Sciatic nerve (tissue), 2 donors: ENCODE results near the gene NUP88. TPM values are rescaled to one million over a fixed set of nuclear protein-coding genes. Genes with fewer than 3 reads are reported as not detected.

Experiments used
- ATAC-seq: fragments of 200-7000 bp; cut with Tn5 transposase; one replicate; pipeline ENCODE4 v1.9.1; 2020; ENCODE audit warnings: mild to moderate bottlenecking, moderate library complexity
- DNase-seq: peaks from one replicate; pipeline ENCODE4 v3.0.0-alpha.2; 2020; ENCODE audit warnings: low spot score
- intact Hi-C: fragments of 100-400 bp; cut with DNase I; formaldehyde crosslinking; loops from one replicate; pipeline ENCODE4 v1.14.2; 2022
- total RNA-seq: library from RNA; stranded (reverse); fragmentation: NEBNext Ultra II Directional; extraction: Animal tissue kit (Norgen Biotek cat#: 25700); gene quantifications from one replicate; pipeline ENCODE4 v1.2.1, GENCODE V29; 2021
- donor health status: DM: no; HTN: no; CAD: no.
- donor health status: DM: no; HTN: no; CAD: no.

The NUP88 gene
- total RNA-seq, 1 donor from 2014 or later: 55.8 TPM

DNA sequence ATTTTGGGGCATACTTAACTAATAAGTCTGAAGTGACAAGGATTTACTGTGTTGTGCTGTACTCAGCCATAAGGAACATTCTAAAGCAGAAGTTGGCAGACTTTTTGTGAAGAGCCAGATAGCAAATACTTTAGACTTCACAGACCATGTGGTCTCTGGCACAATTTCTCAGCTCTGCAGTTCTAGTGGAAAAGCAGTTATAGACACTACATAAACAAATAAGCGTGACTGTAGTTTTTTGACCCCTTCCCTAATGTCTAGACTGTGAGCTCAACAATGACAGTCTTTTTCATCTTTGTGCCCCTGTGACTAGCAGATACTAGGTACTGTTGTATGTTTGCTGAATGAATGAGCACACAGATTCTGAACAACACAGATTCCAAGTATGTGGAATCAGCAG is 5.4 kb upstream of the NUP88 start:
- ATAC-seq (no peak), DNase-seq (no peak)
- intact Hi-C loops: no loop called here

DNA sequence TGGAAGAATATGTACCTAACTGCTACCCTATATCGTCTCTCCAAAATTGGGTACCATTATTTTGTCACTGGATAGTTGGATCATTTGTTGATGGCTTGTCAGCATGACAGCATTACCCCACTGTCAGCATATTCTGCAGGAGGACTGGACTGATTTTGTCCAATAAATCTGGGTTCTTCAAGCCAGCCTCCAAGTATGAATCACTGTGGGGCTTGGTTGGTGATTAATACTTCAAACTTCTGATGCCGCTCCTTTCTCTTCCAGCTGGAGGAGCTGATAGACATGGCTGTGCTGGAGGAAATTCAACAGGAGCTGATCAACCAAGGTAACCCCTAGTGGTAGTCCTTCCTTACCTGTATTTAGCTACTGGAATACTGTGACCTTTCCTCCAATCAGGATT is 3.0 kb upstream of the NUP88 start:
- no peak for ATAC-seq
- intact Hi-C loops: no loop called here
- no peak for DNase-seq

DNA sequence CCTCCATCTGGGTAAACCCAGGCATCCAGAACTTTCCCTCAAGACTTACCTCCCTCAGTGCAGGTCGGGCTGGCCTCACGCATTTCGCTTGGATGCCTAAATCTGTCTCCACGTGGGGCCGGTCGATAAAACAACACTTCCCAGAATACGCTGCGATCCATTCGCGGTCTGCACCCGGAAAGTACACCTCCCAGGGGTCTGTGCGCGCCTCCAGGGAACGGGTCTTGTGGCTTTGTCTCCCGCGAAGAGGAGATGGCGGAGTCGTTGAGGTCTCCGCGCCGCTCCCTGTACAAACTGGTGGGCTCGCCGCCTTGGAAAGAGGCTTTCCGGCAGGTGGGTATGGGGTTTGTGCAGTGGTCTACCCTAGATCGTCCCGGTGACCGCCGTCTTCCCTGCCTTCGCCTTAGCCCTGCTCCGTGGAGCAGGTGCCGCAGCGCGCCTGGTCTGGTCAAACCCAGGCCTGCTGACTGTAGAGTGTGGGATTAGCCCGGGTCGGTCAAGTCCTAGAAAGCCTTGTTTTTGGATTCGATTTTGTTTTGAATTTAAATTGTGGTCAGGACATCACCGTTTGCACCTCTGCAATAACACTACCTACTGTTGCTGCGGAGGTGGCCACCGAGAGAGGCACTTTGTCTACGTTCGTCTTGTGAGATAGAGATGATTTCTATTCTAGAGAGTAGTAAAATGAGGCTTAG is 644 bp upstream of the NUP88 start, which contains the start of gene RPAIN:
Gene RPAIN, plus strand, starts transcription at position 224 of the 695 bp plus-strand sequence. Its CDS starts 29 bp downstream, at position 253.
- DNase-seq (peak; percentile 91), ATAC-seq (peak; percentile 92)
- intact Hi-C loops: no loop called here

DNA sequence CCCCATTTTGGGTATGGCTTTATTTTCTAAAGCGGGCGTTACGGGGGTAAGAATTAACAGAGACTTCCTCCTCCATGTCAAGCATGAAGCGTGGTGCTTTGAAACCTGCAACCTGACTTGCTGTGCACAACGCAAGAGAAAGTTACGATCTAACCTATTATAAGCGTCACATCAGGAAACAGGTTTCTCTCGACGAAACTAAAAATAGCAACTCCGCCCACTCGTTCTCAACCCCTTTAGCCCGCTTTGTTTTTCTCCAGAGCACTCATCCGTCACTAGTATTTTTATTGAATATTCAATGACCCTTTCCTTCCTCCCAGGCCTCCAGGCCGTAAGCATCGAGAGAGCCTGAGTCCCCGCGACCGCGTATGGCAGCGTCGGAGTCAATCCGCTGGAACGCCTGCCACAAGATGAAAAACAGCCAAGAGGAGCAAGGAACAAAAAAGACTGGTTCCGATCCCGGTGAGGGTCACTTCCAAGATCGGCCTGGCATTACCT is 555 bp downstream of the NUP88 start:
- ATAC-seq (no peak), DNase-seq (no peak)

DNA sequence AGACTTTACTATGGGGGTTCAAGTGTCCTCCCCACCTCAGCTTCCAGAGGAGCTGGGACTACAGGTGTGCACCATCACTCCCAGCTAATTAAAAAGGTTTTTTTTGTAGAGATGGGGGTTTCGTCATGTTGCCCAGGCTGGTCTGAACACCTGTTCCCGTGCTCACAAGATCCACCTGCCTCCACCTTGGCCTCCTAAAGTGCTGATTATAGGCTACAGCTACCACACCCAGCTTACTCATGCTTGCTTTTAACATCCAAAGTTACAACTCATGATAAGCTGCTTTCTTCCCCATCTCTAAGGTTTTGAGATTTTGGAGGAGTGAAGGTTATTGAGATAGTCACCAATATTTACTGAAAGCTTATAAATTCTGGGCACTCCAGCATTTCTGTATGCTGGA is 2.6 kb downstream of the NUP88 start:
- DNase-seq: no peak
- intact Hi-C loops: no loop called here
- no peak for ATAC-seq

More for the DNA sequence above, 555 bp downstream of the NUP88 start:
- intact Hi-C loops: no loop called here

DNA sequence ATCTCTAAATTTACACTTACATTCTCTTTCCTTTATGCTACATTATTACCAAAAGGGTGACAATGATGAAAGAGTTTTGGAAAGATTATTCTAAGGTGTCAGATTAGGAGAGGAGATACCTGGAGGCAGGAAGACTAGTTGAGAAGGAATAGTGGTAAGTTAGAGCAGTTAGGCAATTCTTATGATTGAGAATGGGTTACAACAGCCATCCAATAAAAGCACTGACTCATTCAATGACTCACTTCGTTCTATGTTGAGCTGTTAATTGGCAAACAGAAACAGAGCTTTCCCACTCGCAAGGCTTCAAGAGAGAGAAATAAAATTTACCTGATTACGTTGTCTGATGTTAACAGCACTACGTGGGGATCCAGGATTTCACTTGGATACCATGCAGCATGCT is 5.8 kb downstream of the NUP88 start:
- DNase-seq (no peak), ATAC-seq (no peak)
- intact Hi-C loops: loop anchor here (5.0 kb wide), 1 partner anchor 909 kb away; no protein-coding TSS in a partner anchor

DNA sequence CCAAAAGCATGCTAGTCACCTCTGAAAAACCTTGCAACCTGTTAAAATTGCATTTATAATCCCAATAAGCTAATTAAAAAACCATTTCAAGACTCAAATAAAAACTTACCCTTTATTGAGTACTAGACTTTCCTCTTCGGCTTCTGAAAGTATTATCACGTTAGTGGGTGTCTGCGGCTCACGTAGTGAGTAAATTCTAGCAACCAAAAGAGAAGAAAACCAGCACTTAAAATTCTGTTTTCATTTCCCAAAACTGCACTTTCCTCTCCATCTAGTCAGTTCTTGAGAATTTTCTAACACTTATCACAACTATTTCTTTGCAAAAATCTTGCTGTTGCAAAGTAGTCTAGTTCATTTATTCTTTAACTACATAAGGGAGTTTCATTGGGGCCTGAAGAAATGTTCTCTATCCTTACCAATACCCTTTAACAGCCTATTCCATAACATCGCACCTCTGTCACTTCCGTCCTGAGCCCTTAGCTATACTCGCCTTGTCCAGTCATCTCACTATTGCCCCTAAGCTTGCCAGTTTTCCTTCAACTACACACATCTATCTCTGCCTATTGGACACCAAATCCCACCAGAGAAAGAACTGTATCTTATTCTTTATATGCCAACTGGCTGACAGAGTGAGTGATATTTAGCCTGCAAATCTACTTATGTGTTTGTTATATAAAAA is 8.7 kb downstream of the NUP88 start:
- intact Hi-C loops: loop anchor here (5.0 kb wide), 1 partner anchor 912 kb away; no protein-coding TSS in a partner anchor
- no peak for ATAC-seq
- DNase-seq: no peak

DNA sequence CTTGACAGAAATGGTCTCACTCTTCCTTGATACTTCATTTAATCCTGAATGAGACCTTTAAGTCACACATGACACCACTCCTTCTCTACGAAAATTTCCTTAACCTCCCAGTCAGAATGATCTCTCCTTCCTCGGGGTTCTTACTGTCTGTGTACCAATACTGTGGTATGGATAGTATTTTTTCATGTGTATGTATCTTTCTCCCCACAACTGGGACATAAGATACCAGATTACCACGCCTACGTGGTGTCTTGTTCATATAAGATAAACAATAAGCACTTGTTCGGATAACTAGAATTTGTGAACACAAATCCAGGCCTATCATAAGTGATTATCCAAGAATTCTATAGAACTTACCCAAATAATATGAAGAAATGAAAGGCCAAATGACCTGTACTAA is 11.3 kb downstream of the NUP88 start:
- intact Hi-C loops: no loop called here
- DNase-seq: no peak
- no peak for ATAC-seq

DNA sequence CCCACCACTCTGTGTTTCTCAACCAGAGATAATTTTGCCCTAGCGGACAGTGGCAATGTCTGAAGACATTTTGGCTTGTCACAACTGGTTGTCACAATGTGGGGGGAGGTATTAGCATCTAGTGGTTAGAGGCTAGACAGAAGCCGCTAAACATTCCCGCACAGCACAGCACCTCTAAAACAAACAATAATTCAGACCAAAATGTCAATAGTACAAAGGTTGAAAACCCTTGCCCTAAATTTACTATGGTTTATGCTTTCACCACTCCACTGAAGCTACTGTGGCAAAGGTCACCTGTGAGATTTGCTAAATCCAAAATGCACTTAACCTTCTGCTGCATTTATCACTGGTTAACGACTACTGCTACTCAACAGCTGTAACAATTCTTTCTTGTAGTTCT is 14.1 kb downstream of the NUP88 start:
- intact Hi-C loops: no loop called here

DNA sequence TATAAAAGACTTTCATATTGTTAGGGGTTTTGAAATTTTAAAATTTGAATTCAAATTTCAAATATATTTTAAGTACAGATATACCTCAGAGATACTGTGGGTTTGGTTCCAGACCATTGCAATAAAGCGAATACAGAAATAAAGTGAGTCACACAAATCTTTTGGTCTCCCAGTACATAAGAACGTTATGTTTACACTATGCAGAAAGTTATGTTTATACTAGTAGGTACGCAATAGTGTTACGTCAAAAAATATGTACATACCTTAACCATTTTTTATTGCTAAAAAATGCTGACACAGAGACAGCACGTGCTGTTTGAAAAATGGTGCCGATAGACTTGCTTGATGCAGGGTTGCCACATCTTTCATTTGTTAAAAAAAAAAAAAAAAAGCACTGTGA is 19.7 kb downstream of the NUP88 start:
- no peak for ATAC-seq
- no peak for DNase-seq
- intact Hi-C loops: no loop called here

More for the DNA sequence above, 14.1 kb downstream of the NUP88 start:
- no peak for DNase-seq
- ATAC-seq: no peak

DNA sequence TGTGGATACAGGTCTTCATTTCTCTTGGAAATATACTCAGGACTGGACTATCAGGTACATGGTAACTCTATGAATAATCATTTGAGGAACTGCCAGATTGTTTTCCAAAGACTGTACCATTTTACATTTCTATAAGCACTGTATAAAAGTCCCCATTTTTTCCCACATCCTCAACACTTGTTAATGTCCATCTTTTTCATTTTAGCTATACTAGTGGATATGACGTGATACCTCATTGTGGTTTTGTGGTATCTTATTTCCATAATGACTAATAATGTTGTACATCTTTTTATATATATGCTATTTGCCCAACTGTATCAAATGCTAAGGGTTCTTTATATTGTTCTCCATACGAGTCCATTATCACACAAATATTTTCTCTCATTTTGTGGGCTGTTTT is 22.9 kb downstream of the NUP88 start:
- intact Hi-C loops: no loop called here
- ATAC-seq (no peak), DNase-seq (no peak)

DNA sequence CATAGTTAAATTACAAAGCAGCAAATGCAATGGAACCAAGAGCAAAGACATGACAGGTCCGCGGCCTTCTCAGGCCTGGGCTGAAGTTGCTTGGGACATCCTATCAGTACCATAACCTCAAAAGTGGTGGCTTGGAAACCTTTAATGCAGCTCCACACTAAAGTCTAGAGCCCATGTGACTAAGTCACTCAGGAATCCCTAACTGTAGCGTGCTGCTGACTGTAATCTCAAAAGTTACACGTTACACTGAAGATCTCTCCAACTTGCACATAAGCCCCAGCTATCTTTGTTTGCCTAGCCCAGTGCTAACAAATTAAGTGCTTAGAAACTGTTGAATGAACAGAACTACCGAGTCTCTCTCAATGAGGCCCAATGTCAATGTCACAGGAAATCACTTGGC is 27.8 kb downstream of the NUP88 start:
- ATAC-seq (no peak), DNase-seq (no peak)
- intact Hi-C loops: no loop called here

DNA sequence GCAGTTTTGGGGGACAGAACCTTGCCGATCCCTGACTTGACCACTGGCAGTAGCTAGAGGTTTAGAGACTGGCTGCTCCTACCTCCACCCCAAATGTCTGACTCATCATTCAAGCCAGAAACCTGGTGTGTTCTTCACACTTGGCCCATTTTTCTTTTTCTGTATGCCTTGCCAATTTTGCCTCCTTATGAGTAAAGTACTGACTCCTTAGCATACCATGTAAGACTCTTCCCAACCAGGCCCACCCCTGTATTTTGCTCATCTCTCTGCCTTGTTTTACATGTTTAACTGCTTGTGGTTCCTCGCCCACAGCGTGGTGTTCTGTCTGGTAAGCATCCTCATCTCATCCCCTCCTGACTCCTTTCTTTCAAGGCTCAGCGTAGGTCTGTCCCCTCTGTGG is 37.9 kb downstream of the NUP88 start:
- ATAC-seq: no peak

DNA sequence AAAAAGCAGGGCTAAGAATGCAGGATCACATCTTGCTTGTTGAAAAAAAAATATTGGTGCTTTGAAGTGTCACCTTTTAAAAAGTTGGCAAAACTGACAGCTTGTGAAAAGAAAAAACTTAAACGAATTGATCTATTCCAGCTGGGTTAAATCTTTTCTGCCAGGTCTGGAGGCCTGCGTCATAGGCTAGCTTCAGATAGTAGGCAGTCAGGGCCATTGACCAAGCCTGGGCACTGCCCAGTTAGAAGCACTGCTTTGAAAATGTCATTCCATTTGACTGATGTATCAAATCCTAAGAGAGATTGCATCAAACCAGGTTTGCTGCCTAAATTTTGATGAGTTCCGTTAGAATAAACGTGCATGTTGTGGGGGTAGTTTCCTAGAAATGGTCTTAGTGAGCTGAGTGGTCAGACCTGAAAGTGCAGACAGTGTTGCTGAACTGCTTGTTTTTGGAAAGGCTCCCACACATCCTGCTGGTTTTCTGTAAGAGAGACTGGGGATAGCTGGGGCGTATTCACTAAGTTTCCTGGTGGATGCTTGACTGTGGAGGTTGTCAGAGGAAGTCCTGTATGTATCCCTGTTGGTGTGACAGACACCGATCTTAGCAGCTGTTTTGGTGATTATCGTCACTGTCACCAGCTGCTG is 38.8 kb downstream of the NUP88 start:
- intact Hi-C loops: no loop called here
- no peak for ATAC-seq
- DNase-seq: no peak

More for the DNA sequence above, 37.9 kb downstream of the NUP88 start:
- intact Hi-C loops: no loop called here
- no peak for DNase-seq

DNA sequence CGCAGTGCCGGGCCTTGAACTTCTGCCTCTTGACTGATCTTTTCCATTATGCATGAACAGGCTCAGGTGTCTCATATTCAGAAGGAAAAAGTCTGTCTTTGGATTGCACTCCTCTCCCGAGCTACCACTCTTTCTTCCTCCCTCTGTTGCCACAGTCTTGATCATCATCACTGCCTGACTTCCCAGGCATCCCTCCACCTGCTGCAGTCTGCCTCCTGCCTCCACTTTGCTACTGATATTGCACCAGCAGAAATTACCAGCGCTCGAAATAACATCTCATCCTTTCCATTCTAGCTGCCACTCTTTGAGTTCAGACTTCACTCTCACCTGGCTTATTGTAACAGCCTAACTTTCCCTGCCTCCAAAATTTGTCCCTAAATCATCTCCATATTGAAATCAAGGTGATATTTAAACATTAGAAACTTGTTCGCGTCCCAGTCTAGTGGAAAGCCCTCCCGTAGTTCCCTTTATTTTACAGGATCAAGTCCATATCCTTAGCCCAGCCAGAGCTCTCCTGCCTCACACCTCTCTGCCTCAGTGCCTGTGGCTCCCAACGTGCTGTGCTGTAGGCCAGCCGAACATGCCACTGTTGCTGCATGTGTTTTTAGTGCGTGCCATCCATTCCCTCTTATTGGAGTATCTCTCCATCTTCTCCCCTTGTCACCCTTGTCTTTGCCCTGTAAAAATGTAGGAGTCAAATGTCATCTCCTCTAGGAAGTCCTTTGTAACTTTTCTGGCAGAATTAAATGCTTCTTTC is 39.9 kb downstream of the NUP88 start:
- intact Hi-C loops: no loop called here
- DNase-seq: no peak
- no peak for ATAC-seq

DNA sequence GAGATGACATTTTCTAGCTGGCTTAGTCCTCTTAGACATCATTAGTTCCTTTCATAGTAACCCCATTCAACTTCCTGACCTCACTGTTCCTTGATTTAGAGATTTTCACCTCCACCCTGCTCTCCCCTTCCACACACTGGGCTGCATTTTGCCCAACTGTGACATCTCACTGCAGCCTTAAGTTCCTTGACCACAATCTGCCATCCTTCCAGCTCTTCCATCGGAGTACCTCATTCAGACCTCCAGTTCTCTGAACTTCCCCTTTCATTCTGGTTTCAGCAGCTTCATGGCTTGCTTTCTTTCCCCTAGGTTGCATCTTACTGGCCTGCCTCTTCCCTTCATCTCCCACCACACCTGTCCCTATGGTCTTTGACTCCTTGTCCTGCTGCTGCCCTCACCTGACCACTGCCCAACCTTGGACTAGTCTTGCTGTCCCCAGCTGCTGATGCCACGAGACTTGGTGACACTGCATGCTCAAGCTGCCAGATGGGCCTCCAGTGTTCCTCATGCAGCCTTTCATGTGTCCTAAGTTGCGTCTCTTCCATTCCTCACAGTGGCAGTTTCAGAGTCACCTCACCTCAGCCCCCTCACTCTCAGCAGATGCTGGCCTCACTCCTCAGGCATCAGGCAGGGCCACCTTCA is 40.8 kb downstream of the NUP88 start:
- DNase-seq: no peak
- intact Hi-C loops: no loop called here
- ATAC-seq: no peak

DNA sequence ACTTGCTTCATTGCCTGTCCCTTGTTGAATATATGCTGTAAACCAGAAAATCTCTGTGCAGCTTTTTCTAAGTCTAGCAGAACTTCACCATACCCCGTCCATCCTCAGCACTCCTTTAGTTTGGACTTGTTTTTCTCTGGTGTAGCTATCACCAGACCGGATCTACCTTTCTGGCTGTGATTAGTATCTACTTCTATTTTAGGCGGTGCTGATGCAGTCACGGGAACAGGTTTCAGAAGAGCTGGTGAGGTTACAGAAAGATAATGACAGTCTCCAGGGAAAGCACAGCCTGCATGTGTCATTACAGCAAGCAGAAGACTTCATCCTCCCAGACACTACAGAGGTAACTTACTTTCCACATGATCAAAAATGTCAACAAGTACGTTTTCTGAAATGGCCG is 46.4 kb downstream of the NUP88 start:
- intact Hi-C loops: no loop called here
- no peak for DNase-seq
- no peak for ATAC-seq

DNA sequence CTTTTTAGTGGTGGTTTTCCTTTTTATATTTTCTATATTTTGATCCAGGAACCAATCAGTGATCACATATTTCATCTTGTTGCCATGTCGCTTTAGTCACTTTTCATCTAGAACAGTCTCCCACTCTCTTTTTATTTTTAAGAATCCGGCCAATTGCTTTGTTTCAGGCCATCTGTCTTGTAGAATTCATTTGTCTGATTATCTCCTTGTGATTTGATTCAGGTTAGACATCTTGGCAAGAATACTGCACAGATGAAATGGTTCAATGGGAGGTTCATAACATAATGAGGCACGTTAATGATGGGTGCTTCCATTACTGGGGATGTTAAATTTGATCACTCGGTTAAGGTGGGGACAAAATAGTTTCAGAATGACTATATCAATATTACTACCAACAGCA is 49.1 kb downstream of the NUP88 start:
- DNase-seq (no peak), ATAC-seq (no peak)
- intact Hi-C loops: no loop called here

DNA sequence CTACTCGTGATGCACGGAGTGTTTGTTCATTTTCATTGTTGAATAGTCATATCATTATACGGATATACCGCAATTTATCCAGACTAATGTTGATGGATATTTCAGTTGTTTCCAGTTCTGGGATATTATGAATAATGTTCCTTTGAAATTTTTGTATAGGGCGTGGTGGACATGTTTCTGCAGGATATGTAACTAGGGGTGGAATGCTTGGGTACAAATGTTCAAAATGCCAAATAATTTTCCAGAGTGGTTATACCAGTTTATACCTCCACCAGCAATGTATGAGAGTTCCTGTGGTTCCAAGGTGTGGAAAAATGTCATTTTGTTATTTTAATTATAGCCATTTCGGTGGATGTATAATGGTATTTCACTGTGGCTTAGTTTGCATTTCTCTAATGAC is 53.6 kb downstream of the NUP88 start:
- intact Hi-C loops: no loop called here
- ATAC-seq (no peak), DNase-seq (no peak)
